Stimulated activated CD4-positive, alpha-beta T cell treated with anti-CD3 and anti-CD28 coated beads, Interleukin-1b, Interleukin-23, amount 100 ng/mL, for 48 hours (primary cell): ENCODE results near the gene SCARB2.

Experiments
- DNase-seq: peaks from one replicate; pipeline ENCODE4 v3.0.0-alpha.2; 2020

The SCARB2 gene

GRCh38 chr4:76224171-76224570 is 10.5 kb upstream of the SCARB2 start:
- no peak for DNase-seq

- no peak for DNase-seq
These were observed 5.9 kb upstream of the SCARB2 start for GRCh38 chr4:76219299-76220055.

GRCh38 chr4:76216975-76217814 is 3.6 kb upstream of the SCARB2 start:
- DNase-seq, result no peak

- DNase-seq, result no peak
These were observed 2.9 kb upstream of the SCARB2 start for GRCh38 chr4:76216524-76216923.

GRCh38 chr4:76215077-76215476 is 1.5 kb upstream of the SCARB2 start:
- no peak for DNase-seq

- no peak for DNase-seq
These were observed 602 bp upstream of the SCARB2 start for GRCh38 chr4:76214177-76214675.

GRCh38 chr4:76212851-76213414 is 691 bp downstream of the SCARB2 start:
- DNase-seq, result peak; percentile 24

GRCh38 chr4:76211769-76212708 is 1.6 kb downstream of the SCARB2 start:
- no peak for DNase-seq

- no peak for DNase-seq
These were observed 3.2 kb downstream of the SCARB2 start for GRCh38 chr4:76210452-76210851.

GRCh38 chr4:76209881-76210280 is 3.7 kb downstream of the SCARB2 start:
- no peak for DNase-seq

GRCh38 chr4:76208005-76208765 is 5.4 kb downstream of the SCARB2 start:
- no peak for DNase-seq

- DNase-seq, result no peak
These were observed 6.1 kb downstream of the SCARB2 start for GRCh38 chr4:76207549-76207948.

- no peak for DNase-seq
These were observed 7.2 kb downstream of the SCARB2 start for GRCh38 chr4:76206222-76206942.

GRCh38 chr4:76205476-76205875 is 8.1 kb downstream of the SCARB2 start:
- no peak for DNase-seq

- no peak for DNase-seq
These were observed 8.7 kb downstream of the SCARB2 start for GRCh38 chr4:76204936-76205335.

- no peak for DNase-seq
These were observed 10.1 kb downstream of the SCARB2 start for GRCh38 chr4:76203541-76203940.

- no peak for DNase-seq
These were observed 12.3 kb downstream of the SCARB2 start for GRCh38 chr4:76201276-76201675.

GRCh38 chr4:76200771-76201231 is 12.8 kb downstream of the SCARB2 start:
- DNase-seq, result peak; percentile 36

GRCh38 chr4:76199664-76200211 is 13.9 kb downstream of the SCARB2 start:
- DNase-seq, result peak; percentile 13

- peak; percentile 60 for DNase-seq
These were observed 15.0 kb downstream of the SCARB2 start for GRCh38 chr4:76198411-76199237.
